NCI-H1436 treated with DMSO at 0.1 percent for 48 hours (cell line): Measurements from ENCODE around the gene WWC1.
"Not testable (repeated sequence)": the region's sequence is repeated elsewhere in the genome, so short reads cannot be mapped to it uniquely, and the experiment has no call there.

ENCODE experiments used
- DNase-seq: peaks from one replicate; lab custom pipeline; 2025; lab: John Stamatoyannopoulos, UW

WWC1 gene

DNA sequence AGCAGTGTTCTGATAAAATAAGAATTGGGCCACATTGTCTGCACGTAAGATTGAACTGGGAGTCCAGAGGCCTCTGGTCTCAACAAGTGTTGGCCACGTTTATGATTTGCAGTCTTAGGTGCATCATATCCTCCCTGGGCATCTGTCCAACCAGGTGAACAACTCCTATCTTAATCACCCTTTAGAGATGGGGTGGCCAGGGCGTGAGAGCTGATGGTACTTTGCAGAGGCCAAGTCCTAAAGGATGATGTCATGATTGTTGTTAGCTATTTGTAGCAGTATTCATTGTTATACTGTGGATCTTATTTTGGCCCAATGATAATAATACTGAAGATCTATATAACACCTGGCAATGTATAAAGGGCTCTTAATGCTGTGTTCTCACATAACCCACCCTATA, 121.6 kb downstream of the WWC1 start:
- DNase-seq: no peak

DNA sequence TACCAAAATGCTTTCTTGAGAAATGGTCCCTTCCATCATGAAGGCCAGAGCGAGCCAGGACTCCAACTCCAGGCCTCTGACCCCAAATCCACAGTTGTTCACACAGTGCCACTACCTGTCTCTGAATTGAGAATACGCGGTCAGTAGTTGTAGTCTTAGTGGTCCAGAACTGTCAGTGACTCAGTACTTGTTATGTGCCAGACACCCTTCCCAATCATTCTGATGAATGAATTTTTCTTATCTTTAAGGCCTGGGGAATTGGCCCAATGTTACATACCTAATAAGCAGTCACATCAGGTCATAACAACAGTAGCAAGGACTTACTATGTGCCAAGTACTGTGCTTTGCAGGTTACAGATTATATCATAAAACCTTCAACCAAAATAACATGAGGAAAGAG, 122.2 kb downstream of the WWC1 start:
- DNase-seq: no peak

DNA sequence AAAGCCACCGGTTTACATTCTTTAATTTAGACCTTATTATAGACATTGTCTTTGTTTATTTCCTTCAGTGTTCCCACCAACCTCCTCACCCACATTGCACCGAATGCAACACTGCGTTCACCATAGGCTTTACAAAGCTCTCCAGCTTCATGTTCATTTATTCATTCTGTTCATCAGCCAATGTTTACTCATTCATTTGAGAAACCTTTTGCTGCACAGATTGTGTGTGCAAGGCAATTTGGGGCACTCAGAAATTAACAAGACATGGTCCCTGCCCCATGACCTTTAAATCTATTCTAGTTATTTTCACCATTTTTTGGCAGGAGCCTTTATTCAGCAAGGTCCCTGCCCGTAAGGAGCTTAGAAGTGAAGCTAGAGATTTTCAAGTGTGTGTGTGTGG, 124.0 kb downstream of the WWC1 start:
- DNase-seq: no peak

GRCh38 chr5:168415971-168416370, 124.5 kb downstream of the WWC1 start:
- no peak for DNase-seq

DNA sequence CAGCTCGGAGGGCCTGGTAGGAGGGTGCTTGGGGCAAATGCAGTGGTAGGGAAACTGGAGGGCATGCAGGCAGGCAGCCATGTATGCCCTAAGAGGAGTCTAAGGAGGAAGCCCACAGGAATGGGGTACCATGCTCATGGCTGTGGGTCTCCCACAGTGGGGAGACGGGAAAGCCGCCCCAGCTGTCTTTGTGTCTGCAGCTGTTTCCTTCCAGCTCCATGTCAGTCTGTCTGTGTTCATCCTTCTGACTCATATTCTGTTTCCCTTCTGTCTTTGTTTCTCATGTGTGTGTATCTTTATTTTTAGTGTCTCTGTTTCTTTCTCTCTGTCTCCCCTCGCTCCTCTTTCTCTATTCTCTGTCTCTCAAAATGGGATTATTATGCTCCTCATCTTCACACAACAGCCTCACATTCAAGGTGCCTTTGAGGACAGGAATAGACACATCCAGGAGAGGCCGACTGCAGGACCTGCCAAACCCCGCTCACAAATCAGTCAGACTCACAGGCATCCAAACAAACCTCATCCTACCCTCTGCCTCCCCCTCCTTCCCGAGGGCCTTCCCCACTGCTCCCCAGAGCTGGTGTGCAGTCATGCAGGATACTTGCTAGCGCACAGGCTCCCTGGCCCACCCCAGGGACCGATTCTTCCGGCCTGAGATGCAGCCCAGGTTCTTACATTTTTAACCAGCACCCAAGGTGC, 126.4 kb downstream of the WWC1 start:
- no peak for DNase-seq

DNA sequence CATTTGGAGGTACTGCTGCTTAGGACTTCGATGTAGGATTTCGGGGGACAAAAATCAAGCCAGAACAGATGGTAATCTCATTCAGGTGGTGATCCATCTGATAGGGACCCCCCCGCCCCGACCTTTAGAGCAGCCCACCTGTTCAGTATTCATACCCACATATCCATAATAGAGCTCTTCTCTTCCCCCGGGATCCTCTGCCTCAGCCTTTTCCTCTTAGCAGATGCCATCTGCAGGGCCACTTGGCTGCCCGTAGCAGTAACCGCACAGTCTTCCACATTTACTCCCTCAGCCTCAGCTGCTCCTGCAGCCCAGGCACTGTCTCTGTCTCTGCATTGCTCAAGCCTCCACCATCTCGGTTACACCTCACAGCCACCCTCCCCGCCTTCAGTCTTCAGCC, 129.0 kb downstream of the WWC1 start:
- no peak for DNase-seq

- DNase-seq: no peak
Measured at GRCh38 chr5:168422431-168422830, 131.0 kb downstream of the WWC1 start.

- no peak for DNase-seq
Measured at GRCh38 chr5:168423478-168423877, 132.0 kb downstream of the WWC1 start.

DNA sequence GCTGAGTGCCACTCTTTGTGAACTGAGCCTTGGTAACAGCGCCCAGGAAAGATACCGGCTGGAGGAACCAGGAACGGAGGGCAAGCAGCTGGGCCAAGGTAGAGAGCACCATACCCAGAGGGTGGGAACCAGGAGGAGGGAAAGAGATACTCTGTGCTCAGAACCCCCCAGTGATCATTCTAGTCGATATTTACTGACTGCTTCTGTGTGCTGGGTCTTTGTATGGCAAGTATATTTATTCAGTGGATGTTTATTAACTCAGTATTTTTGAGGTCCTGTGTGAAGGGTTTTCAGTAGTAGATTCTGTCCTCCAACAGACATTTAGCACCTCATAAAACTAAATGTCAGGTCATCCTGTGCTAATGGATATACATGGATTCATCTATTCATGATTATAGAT, 132.5 kb downstream of the WWC1 start:
- no peak for DNase-seq

DNA sequence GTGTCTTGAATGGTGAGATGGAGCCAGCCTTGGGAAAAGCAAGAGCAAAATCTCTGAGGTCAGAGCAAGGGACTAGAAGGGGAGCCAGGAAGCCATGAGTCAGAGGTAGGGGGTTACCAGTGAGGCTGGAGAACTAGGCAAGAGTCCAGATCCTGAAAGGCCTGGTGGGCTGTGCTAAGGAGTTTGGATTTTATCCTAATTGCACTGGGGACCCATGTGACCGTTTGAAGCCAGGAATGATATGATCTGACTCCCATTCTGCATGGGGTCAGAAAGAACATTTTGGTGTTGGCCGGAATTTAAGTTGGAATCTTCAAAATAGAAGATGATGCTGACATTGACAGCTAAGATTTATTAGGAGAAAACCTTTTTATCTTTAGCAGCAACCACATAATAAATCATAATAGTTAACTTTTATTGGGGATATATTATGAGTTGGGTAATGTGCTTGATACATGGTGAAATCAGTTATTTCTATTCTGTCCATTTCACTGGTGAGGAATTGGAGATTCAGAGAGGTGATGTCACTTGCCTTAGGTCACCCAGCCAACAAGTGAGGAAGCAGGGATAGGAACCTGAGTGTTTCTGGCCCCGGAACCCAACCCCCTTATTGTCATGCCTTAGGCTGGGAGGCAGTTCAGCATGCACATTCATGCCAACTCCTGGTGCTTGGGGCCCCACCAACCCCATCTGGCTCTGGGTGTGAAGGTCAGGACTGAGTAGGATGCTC, 133.3 kb downstream of the WWC1 start:
- DNase-seq: no peak

DNA sequence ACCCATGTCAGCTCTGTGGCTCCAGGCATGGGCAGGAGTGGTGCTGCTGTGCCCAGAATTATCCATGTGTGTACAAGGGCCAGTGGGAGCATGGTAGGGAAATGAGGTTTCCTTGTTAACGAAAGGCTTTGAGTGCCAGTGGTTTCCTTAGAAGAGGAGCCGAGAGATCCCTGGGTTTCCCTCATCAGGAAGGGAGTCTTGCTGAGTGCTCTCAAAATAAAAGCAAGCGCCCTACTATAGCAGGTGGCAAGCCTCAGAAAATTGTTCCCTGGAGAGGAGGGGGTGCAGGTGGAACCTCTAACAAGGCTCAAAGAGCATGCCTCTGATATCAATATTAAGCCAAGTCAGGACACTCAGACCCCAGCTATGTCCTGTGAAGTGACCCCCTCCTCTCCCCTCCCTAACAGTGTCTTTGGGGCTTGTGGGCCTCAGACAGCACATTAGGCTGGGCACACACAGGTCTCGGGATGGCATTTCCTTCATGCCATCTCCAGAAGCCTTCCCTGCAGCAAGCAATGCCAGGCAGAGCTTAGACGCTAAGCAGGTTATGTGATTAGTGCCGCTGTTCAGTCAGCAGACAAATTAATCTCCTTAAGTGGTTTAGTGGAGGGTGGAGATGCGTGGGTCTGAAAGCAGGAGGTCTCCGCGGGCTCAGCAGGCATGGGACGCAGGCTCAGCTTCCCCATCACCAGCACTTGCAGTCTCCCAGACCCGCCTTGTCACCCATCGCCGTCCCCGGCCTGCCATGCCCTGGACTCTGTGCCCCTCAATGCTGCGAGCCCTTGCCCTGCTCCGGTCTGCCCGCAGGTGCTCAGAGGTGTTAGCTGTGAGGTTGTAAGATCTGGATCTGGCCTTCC, 134.8 kb downstream of the WWC1 start:
- DNase-seq: peak; percentile 0

GRCh38 chr5:168426864-168427172, 135.4 kb downstream of the WWC1 start:
- DNase-seq: no peak

- no peak for DNase-seq
Measured at GRCh38 chr5:168427224-168427623, 135.8 kb downstream of the WWC1 start.

- DNase-seq: no peak
Measured at GRCh38 chr5:168428552-168428951, 137.1 kb downstream of the WWC1 start.

DNA sequence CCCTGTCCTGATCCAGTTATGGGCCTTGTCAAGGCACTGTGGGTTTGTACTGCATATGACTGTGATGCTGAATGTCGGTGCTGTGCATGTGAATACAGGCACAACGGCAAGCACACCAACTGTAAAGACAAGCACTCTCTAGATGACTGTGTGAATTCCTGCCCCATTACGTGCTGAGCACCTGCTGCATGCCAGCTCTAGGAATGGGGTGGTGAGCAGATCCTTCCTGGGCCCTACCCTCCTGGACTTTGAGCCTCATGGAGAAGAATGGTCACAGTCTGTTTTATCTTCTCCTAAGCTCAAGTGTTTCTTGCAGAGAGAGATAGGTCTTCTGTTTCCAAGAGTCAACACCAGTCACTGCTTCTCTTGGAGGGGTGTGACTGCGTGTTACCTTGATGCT, 138.9 kb downstream of the WWC1 start:
- no peak for DNase-seq

- DNase-seq: no peak
Measured at GRCh38 chr5:168432903-168433302, 141.5 kb downstream of the WWC1 start.

- no peak for DNase-seq
Measured at GRCh38 chr5:168434001-168434400, 142.6 kb downstream of the WWC1 start.

- DNase-seq: no peak
Measured at GRCh38 chr5:168434746-168435321, 143.4 kb downstream of the WWC1 start.

- not testable (repeated sequence) for DNase-seq
Measured at GRCh38 chr5:168435340-168435739, 143.9 kb downstream of the WWC1 start.

DNA sequence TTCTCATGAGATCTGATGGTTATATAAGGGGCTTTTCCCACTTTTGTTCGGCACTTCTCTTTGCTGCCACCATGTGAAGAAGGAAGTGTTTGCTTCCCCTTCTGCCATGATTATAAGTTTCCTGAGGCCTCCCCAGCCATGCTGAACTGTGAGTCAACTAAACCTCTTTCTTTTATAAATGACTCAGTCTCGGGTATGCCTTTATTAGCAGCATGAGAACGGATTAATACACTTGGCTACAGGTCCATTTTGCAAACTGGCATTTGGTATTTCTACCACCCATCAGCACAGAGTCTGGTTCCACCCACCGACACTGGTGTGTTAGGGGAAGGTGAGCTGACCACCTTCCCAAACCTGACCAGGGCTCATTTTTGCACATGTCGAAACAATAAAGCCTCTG, 146.9 kb downstream of the WWC1 start:
- DNase-seq: no peak

- no peak for DNase-seq
Measured at GRCh38 chr5:168443533-168443932, 152.1 kb downstream of the WWC1 start.

GRCh38 chr5:168443950-168444700, 152.7 kb downstream of the WWC1 start:
- DNase-seq: no peak
